ENCODE data around the gene CCDC137. TPM values are rescaled to one million over a fixed set of nuclear protein-coding genes. Genes with fewer than 3 reads are reported as not detected.

Gene CCDC137
- total RNA-seq, 1 experiment from 2014 or later = 37.8 TPM

DNA sequence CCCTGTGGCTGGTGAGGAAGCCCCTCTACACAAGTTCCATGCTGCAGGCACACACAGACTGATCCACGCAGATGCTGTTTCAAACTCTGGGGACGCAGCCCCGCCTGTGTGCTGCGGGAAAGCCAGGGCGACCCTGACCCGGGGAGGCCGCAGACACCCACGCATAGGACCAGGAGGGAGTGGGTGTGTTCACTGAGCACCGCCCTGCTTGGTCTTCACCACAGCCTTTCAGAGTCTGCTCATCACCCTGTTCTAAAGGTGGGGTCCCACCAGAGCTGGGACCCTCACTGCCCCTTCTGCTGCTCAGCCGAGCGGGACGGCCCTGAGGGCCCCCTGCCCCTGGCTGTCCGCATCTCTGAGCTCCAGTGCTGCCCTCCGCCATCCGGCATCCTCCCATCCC, 22.0 kb upstream of the CCDC137 start:
- CTCF ChIA-PET = no interaction called here
- Mint-ChIP-seq H3K27me3 (ENCODE audit: unreplicated experiment) (peaks cover 11% of the 10 kb centered on the region), H3K4me1 (ENCODE audit: low read depth, unreplicated experiment) (no peaks in the 10 kb centered on the region), H3K9me3 (ENCODE audit: low read depth, unreplicated experiment) (no peaks in the 10 kb centered on the region), H3K27ac (ENCODE audit: unreplicated experiment) (no peak overlapping the region), H3K4me3 (ENCODE audit: low read depth, unreplicated experiment) (no peak overlapping the region), H3K36me3 (ENCODE audit: insufficient read depth, unreplicated experiment) (peaks cover 5% of the 10 kb centered on the region)
- intact Hi-C loops (cut with micrococcal nuclease; ENCODE audit: unreplicated experiment) = no loop called here
- DNase-seq = no peak
- TF ChIP-seq, protein P1, sequence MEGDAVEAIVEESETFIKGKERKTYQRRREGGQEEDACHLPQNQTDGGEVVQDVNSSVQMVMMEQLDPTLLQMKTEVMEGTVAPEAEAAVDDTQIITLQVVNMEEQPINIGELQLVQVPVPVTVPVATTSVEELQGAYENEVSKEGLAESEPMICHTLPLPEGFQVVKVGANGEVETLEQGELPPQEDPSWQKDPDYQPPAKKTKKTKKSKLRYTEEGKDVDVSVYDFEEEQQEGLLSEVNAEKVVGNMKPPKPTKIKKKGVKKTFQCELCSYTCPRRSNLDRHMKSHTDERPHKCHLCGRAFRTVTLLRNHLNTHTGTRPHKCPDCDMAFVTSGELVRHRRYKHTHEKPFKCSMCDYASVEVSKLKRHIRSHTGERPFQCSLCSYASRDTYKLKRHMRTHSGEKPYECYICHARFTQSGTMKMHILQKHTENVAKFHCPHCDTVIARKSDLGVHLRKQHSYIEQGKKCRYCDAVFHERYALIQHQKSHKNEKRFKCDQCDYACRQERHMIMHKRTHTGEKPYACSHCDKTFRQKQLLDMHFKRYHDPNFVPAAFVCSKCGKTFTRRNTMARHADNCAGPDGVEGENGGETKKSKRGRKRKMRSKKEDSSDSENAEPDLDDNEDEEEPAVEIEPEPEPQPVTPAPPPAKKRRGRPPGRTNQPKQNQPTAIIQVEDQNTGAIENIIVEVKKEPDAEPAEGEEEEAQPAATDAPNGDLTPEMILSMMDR (IDR thresholded peaks at IDR 0.05; ENCODE audit: unreplicated experiment) = no peak
- no TSS peak for BruUV-seq (replicated peaks)

DNA sequence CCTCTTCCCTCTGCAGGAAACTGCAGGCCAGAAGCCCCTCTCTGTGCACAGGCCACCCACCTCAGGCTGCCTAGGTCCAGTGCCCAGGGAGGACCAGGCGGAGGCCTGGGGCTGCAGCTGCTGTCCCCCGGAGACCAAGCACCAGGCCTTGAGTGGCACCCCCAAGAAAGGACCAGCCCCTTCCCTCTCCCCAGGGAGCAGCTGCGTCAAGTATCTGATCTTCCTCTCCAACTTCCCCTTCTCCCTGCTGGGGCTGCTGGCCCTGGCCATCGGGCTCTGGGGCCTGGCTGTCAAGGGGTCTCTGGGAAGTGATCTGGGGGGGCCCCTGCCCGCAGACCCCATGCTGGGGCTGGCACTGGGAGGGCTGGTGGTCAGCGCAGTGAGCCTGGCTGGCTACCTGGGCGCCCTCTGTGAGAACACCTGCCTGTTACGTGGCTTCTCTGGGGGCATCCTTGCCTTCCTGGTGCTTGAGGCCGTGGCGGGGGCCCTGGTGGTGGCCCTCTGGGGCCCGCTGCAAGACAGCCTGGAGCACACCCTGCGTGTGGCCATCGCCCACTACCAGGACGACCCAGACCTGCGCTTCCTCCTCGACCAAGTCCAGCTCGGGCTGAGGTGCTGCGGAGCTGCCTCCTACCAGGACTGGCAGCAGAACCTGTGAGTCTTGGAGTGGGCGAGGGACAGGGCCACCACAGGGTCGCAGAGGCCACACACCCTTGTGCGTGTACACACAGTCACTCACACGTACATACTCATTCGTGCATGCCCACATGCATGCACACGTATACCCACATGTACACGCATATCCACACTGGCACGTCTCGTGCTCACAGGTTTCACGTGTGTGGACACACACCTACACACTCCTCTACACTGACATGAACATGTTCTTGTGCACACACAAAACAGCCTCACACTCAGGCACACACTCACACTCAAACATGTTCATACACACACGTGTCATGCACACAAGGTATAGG, 21.3 kb upstream of the CCDC137 start:
- no peaks in the 10 kb centered on the region for H3K9me3 Mint-ChIP-seq (ENCODE audit: low read depth, unreplicated experiment)
- H3K4me1 Mint-ChIP-seq (ENCODE audit: low read depth, unreplicated experiment) = no peaks in the 10 kb centered on the region
- DNase-seq = no peak
- peaks cover 5% of the 10 kb centered on the region for H3K36me3 Mint-ChIP-seq (ENCODE audit: insufficient read depth, unreplicated experiment)
- BruUV-seq (replicated peaks) = no TSS peak
- H3K4me3 Mint-ChIP-seq (ENCODE audit: low read depth, unreplicated experiment) = no peak overlapping the region
- H3K27ac Mint-ChIP-seq (ENCODE audit: unreplicated experiment) = no peak overlapping the region
- H3K27me3 Mint-ChIP-seq (ENCODE audit: unreplicated experiment) = peaks cover 11% of the 10 kb centered on the region
- CTCF ChIA-PET = no interaction called here
- TF ChIP-seq, protein P1 (IDR thresholded peaks at IDR 0.05; ENCODE audit: unreplicated experiment) = no peak
- intact Hi-C loops (cut with micrococcal nuclease; ENCODE audit: unreplicated experiment) = no loop called here

DNA sequence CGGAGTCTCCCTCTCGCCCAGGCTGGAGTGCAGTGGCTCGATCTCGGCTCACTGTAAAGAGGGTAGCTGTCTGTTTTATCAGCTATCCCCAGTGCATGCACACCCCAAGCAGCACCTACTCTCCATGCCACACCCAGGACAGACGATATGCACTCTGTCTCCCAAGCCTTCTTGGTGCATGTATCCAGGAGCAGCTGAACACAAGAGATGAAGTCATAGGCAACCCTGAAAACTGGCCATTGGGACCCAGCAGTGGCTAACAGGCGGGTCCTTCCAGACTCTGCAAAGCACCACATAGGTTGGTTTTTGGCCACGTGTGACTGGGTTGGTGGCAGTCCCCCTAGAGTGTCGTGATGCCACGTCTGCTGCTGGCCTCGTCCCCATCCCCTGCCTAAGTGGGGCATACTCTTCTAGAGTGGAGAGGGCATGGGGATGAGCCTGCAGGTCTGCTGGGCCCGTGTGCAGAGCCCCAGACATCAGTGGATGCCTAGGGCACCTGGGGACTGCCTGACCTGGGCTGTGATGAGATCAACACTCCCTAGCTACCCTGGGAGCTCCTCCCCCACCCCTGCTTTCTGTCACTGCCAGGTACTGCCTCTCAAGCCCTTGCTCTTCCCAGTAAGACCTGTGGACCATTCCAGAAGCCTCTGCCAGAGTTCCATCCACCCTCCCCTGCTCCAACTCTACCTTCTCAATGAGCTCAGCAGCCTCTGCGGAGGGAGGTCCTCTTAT, 19.5 kb upstream of the CCDC137 start:
- Mint-ChIP-seq H3K9me3 (ENCODE audit: low read depth, unreplicated experiment) (no peaks in the 10 kb centered on the region), H3K27me3 (ENCODE audit: unreplicated experiment) (peaks cover 11% of the 10 kb centered on the region), H3K36me3 (ENCODE audit: insufficient read depth, unreplicated experiment) (peaks cover 5% of the 10 kb centered on the region), H3K4me3 (ENCODE audit: low read depth, unreplicated experiment) (no peak overlapping the region), H3K27ac (ENCODE audit: unreplicated experiment) (no peak overlapping the region), H3K4me1 (ENCODE audit: low read depth, unreplicated experiment) (peaks cover 7% of the 10 kb centered on the region)
- no peak for DNase-seq
- TF ChIP-seq, protein P1 (IDR thresholded peaks at IDR 0.05; ENCODE audit: unreplicated experiment) = no peak
- BruUV-seq (replicated peaks) = no TSS peak
- intact Hi-C loops (cut with micrococcal nuclease; ENCODE audit: unreplicated experiment) = no loop called here
- CTCF ChIA-PET = no interaction called here

DNA sequence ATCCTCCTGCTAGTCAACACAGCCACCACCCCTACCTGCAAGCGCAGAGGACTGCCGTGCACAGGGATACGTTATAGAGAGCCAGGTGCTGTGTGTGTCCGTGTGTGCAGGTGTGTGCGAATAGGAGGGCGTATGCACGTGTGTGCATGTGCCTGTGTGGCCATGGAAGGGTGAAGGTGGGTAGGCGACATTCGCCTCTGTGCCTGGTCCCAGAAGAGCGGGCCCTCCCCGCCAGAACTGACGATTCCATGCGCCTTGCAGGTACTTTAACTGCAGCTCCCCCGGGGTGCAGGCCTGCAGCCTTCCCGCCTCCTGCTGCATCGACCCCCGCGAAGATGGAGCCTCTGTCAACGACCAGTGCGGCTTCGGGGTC, 18.9 kb upstream of the CCDC137 start:
- Mint-ChIP-seq H3K27ac (ENCODE audit: unreplicated experiment) (no peak overlapping the region), H3K4me3 (ENCODE audit: low read depth, unreplicated experiment) (no peak overlapping the region), H3K9me3 (ENCODE audit: low read depth, unreplicated experiment) (no peaks in the 10 kb centered on the region), H3K27me3 (ENCODE audit: unreplicated experiment) (peaks cover 11% of the 10 kb centered on the region), H3K36me3 (ENCODE audit: insufficient read depth, unreplicated experiment) (peaks cover 5% of the 10 kb centered on the region), H3K4me1 (ENCODE audit: low read depth, unreplicated experiment) (peaks cover 9% of the 10 kb centered on the region)
- BruUV-seq (replicated peaks) = no TSS peak
- intact Hi-C loops (cut with micrococcal nuclease; ENCODE audit: unreplicated experiment) = no loop called here
- TF ChIP-seq, protein P1 (IDR thresholded peaks at IDR 0.05; ENCODE audit: unreplicated experiment) = no peak
- DNase-seq = no peak
- CTCF ChIA-PET = no interaction called here

Data from Calu3 (cell line).